Measurements from ENCODE around the gene LIPH.
"Not testable (repeated sequence)": the region's sequence is repeated elsewhere in the genome, so short reads cannot be mapped to it uniquely, and the experiment has no call there.

The LIPH gene

DNA sequence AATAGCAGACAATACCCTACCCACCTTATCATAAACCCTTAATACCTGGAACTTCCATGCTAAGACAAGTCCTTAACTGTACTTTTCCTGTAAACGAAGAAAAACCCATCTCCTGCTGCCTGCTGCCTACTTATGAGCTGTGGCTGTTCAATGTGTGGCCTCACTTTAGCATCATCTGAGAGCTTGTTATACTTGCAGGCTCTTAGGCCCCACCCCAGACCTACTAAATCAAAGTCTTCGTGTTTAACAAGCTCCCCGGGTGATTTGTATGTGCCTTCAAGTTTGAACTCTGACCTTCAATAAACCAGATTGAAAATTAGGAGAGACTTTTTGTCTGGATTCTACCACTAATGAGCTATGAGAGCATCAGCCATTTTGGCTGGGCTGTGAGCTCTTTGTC, 82.8 kb downstream of the LIPH start:
- no peak overlapping the region for H3K4me3 ChIP-seq (ENCODE audit: low read depth, low read length)
- TF ChIP-seq, protein P1, sequence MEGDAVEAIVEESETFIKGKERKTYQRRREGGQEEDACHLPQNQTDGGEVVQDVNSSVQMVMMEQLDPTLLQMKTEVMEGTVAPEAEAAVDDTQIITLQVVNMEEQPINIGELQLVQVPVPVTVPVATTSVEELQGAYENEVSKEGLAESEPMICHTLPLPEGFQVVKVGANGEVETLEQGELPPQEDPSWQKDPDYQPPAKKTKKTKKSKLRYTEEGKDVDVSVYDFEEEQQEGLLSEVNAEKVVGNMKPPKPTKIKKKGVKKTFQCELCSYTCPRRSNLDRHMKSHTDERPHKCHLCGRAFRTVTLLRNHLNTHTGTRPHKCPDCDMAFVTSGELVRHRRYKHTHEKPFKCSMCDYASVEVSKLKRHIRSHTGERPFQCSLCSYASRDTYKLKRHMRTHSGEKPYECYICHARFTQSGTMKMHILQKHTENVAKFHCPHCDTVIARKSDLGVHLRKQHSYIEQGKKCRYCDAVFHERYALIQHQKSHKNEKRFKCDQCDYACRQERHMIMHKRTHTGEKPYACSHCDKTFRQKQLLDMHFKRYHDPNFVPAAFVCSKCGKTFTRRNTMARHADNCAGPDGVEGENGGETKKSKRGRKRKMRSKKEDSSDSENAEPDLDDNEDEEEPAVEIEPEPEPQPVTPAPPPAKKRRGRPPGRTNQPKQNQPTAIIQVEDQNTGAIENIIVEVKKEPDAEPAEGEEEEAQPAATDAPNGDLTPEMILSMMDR (IDR thresholded peaks at IDR 0.05; ENCODE audit: insufficient read depth, low read depth, low read length, missing control alignments): no peak
- DNase-seq (ENCODE audit: low read depth): no peak

DNA sequence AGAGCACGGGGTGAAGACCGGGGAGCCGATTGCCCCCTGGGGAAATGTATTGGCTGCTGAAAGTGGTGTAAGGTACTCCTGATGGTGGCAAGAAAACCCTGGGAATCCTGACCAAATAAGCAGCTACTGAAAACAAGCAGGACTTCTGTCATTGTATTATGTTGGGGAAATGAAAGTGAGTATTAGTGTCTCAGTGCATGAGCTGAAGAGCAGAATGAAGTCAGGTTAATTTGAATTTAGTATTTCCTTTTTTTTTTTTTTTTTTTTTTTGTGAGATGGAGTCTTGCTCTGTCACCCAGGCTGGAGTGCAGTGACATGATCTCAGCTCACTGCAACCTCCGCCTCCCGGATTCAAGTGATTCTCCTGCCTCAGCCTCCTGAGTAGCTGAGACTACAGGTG, 86.3 kb downstream of the LIPH start:
- not testable (repeated sequence) for DNase-seq (ENCODE audit: low read depth); H3K4me3 ChIP-seq (ENCODE audit: low read depth, low read length)

- DNase-seq (ENCODE audit: low read depth): no peak
- TF ChIP-seq, protein P1 (IDR thresholded peaks at IDR 0.05; ENCODE audit: insufficient read depth, low read depth, low read length, missing control alignments): no peak
- H3K4me3 ChIP-seq (ENCODE audit: low read depth, low read length): no peak overlapping the region
These were observed 86.9 kb downstream of the LIPH start for GRCh38 chr3:185465471-185465870.

DNA sequence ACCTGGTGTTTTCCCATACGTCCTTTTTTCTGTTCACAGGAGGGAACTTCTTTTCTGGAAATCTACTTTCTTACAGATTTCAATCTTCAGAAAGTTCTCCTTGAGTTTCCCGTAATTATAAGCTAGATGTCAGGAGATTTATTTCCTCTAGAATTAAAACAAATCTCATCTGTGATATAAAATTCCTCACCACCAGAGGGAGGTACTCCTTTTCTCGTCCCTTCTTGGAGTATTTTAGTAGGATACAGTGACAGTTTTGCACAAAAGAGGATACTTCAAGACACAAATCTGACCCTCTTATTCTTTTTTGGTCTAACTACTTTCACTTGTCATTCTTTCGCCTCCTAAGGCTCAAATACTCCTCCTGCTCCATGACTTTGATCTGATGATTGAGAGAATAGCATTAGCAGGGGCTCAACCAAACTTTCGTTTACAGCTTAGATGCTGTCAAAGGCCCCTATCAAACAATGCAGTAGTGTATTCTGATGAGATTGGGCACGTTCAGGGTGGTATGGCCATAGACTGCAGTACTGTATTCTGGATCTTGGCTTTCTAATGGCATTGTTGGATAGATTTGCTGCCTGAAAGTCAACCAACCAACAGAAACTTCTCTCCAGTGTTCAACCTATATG, 91.6 kb downstream of the LIPH start:
- TF ChIP-seq, protein P1 (IDR thresholded peaks at IDR 0.05; ENCODE audit: insufficient read depth, low read depth, low read length, missing control alignments): no peak
- no peak overlapping the region for H3K4me3 ChIP-seq (ENCODE audit: low read depth, low read length)
- peak; percentile 15 for DNase-seq (ENCODE audit: low read depth)

- TF ChIP-seq, protein P1 (IDR thresholded peaks at IDR 0.05; ENCODE audit: insufficient read depth, low read depth, low read length, missing control alignments): no peak
- no peak for DNase-seq (ENCODE audit: low read depth)
- H3K4me3 ChIP-seq (ENCODE audit: low read depth, low read length): no peak overlapping the region
These were observed 92.1 kb downstream of the LIPH start for GRCh38 chr3:185460309-185460708.

- TF ChIP-seq, protein P1 (IDR thresholded peaks at IDR 0.05; ENCODE audit: insufficient read depth, low read depth, low read length, missing control alignments): no peak
- DNase-seq (ENCODE audit: low read depth): no peak
- H3K4me3 ChIP-seq (ENCODE audit: low read depth, low read length): no peak overlapping the region
These were observed 95.0 kb downstream of the LIPH start for GRCh38 chr3:185457376-185457775.

Measured in GM12865 (cell line).